Fibroblast of mammary gland (primary cell): Measurements from ENCODE around the gene SPTBN5.

Experiments used
- DNase-seq: peaks from one replicate; pipeline ENCODE4 v3.0.0-alpha.2; 2010; ENCODE audit warnings: low read depth
- H3K4me3 ChIP-seq: 2 replicates; pipeline ENCODE4 v1.5.1; 2011; ENCODE audit warnings: low read depth, mild to moderate bottlenecking, low read length, moderate library complexity; ENCODE audit not compliant: control insufficient read depth
- TF ChIP-seq, protein P1 (sequence below): conservative IDR thresholded peaks from 2 replicates; pipeline ENCODE4 v1.5.1; 2011; ENCODE audit warnings: low read depth, low read length, inconsistent platforms; ENCODE audit not compliant: control insufficient read depth, insufficient read depth

The SPTBN5 gene

DNA sequence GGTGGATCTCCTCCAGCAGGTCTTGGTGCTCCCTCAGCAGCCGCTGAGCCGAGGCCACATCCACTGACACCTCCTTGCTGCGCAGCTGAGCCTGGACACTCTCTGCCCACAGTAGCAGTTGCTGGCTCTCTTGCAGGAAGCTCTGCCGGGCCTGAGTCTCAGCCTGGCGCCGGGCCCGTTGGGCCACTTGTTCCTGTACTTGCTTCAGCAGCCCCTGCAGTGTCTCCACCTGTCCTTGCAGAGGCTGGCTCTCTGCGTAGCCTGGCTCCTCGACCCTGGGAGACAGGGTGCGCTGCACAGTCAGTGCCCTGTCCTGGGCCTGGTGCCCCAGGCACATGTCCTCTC is 15.5 kb downstream of the SPTBN5 start:
- H3K4me3 ChIP-seq = no peak overlapping the region
- DNase-seq = no peak
- TF ChIP-seq, protein P1, sequence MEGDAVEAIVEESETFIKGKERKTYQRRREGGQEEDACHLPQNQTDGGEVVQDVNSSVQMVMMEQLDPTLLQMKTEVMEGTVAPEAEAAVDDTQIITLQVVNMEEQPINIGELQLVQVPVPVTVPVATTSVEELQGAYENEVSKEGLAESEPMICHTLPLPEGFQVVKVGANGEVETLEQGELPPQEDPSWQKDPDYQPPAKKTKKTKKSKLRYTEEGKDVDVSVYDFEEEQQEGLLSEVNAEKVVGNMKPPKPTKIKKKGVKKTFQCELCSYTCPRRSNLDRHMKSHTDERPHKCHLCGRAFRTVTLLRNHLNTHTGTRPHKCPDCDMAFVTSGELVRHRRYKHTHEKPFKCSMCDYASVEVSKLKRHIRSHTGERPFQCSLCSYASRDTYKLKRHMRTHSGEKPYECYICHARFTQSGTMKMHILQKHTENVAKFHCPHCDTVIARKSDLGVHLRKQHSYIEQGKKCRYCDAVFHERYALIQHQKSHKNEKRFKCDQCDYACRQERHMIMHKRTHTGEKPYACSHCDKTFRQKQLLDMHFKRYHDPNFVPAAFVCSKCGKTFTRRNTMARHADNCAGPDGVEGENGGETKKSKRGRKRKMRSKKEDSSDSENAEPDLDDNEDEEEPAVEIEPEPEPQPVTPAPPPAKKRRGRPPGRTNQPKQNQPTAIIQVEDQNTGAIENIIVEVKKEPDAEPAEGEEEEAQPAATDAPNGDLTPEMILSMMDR = no peak

DNA sequence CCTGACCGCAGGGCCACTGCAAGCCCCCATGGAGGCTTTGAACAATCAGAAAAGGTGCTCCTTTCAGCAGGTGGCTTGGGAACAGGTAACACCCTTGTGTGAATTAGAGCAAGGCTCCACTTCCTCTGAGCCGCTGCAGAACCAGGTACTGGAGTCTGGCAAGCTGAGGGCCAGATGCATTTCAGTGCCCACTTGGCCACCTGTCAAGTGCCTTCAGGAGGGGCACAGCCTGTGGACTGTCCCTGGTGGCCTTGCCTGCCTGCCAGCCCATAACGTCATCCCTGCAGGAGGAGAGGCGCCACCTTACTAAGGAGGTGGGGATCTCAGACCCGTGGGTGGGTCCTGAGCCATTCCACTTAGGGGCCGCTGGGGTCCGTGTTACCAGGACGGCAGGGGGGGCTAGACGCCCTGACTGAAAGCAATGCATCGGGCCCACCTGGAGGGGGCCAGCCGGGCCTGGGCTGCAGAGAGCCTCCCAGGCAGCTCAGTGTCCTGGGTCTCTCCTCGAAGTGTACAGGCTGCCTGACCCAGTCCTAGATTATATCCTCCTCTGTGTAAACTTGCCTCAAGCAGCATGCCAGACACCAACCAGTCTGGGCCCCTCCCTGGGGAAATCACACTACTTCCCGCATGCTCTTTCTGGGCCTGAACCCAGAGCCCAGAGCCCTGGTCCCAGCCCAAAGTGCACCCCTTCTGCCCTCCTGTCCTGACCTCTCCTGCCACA is 16.1 kb downstream of the SPTBN5 start:
- no peak for DNase-seq
- TF ChIP-seq, protein P1 = no peak
- no peak overlapping the region for H3K4me3 ChIP-seq

DNA sequence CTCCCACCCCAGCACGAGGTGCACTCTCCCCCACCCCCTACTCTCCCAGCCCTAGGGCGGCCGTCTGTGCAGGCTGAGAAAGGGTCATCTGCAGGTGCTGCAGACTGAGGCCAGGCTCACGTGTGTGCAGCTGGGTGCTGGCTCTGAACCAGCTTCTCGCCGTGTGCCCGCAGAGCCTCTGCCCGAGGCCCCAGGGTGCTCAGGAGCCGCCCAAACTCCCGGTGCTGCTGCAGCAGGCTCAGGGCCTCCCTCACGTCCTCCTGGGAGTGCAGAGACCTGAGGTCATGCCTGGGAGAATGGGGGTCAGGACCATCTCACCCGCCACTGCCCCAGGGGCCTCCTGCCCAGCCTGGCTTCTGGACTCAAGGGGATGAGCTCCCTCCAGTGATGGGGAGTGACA is 17.2 kb downstream of the SPTBN5 start:
- no peak for DNase-seq
- H3K4me3 ChIP-seq = no peak overlapping the region
- TF ChIP-seq, protein P1 = no peak

DNA sequence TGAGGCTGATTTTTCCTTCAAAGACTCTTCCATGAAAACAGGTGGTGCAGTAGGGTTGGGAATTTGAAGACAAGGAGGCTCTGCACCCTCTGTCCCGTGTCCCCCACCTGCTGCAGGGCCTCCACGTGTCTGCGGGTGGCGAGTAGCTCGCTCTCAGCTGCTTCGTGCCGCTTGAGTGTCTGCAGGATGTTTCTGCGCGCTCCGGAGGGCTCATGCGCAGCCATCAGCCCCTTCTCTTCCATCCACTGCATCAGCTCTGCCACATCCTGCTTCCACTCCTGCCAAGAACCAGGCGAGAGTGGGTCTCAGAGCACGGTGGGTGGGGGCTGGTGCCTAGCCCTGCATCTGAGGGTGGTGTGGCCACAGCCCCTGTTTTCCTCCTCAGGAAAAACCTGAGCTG is 17.8 kb downstream of the SPTBN5 start:
- DNase-seq = no peak
- no peak overlapping the region for H3K4me3 ChIP-seq
- TF ChIP-seq, protein P1 = no peak

DNA sequence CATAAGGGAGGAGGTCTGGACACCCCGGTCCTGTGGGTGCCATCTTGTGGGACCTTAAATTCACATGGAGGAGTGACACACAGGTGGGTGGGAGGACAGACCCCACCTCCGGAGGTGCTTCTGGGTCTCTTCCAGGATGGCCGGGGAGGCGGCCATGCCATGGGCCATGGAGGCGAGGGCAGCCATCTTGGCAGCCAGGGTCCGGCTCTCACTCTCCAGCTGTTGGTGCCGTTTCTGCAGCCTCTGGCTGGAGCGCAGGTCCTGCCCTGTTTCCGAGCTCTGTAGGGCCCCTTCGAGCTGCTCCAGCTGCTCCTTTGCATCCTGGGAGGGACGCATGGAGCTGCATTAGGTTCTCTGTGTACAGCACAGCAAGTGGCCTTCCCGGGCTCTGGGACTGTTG is 19.1 kb downstream of the SPTBN5 start:
- H3K4me3 ChIP-seq = no peak overlapping the region
- TF ChIP-seq, protein P1 = no peak
- no peak for DNase-seq

DNA sequence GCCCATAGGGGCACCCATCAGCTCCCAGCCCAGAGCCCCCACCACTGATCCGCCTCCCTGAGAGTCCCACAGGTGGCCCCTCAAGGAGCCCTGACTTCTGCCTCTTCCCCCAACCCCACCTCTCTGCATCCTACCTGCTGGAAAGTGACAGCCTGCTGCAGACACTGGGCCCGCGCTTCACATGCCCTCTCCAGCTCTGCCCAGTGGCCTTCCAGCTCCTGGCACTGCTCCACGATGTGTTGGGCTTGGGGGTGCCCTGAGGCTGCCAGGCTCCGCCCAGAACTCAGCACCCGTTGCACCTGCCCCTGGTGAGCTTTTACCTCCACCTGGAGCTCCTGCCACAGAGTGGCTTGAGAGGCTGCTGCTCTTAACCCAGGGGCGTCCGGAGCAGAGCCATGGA is 20.1 kb downstream of the SPTBN5 start:
- TF ChIP-seq, protein P1 = no peak
- no peak for DNase-seq
- H3K4me3 ChIP-seq = no peak overlapping the region
